DMS153 treated with DMSO at 0.1 percent for 48 hours (cell line): ENCODE data around the gene C9orf78.

ENCODE experiments used
- DNase-seq: peaks from one replicate; lab custom pipeline; 2025; ENCODE audit not compliant: unreplicated experiment; lab: John Stamatoyannopoulos, UW

C9orf78 gene

GRCh38 chr9:129835128-129835859, at the start of gene C9orf78, which contains the start of gene USP20:
C9orf78 (minus strand) TSS chr9:129835275; CDS start chr9:129835221, 54 bp downstream.
USP20 (plus strand) TSS chr9:129835458; CDS start chr9:129852556, 17,098 bp downstream.
- peak; percentile 94 for DNase-seq

GRCh38 chr9:129884220-129885017, 49.3 kb upstream of the C9orf78 start:
- DNase-seq = peak; percentile 75

GRCh38 chr9:129881547-129882324, 46.7 kb upstream of the C9orf78 start:
- no peak for DNase-seq

- no peak for DNase-seq
Measured at GRCh38 chr9:129880654-129881546, 45.8 kb upstream of the C9orf78 start.

- no peak for DNase-seq
Measured at GRCh38 chr9:129879991-129880653, 45.0 kb upstream of the C9orf78 start.

GRCh38 chr9:129879103-129879699, 44.1 kb upstream of the C9orf78 start:
- DNase-seq = no peak

- no peak for DNase-seq
Measured at GRCh38 chr9:129878291-129878690, 43.2 kb upstream of the C9orf78 start.

- no peak for DNase-seq
Measured at GRCh38 chr9:129876815-129877214, 41.7 kb upstream of the C9orf78 start.

GRCh38 chr9:129875687-129876395, 40.8 kb upstream of the C9orf78 start:
- no peak for DNase-seq

- no peak for DNase-seq
Measured at GRCh38 chr9:129875181-129875611, 40.1 kb upstream of the C9orf78 start.

GRCh38 chr9:129874261-129875101, 39.4 kb upstream of the C9orf78 start:
- DNase-seq = no peak

- DNase-seq = no peak
Measured at GRCh38 chr9:129873563-129874190, 38.6 kb upstream of the C9orf78 start.

- DNase-seq = no peak
Measured at GRCh38 chr9:129871046-129871445, 36.0 kb upstream of the C9orf78 start.

GRCh38 chr9:129869585-129870501, 34.8 kb upstream of the C9orf78 start:
- no peak for DNase-seq

GRCh38 chr9:129868872-129869486, 33.9 kb upstream of the C9orf78 start:
- no peak for DNase-seq
